ENCODE data around the gene CXXC5.

Gene CXXC5

DNA sequence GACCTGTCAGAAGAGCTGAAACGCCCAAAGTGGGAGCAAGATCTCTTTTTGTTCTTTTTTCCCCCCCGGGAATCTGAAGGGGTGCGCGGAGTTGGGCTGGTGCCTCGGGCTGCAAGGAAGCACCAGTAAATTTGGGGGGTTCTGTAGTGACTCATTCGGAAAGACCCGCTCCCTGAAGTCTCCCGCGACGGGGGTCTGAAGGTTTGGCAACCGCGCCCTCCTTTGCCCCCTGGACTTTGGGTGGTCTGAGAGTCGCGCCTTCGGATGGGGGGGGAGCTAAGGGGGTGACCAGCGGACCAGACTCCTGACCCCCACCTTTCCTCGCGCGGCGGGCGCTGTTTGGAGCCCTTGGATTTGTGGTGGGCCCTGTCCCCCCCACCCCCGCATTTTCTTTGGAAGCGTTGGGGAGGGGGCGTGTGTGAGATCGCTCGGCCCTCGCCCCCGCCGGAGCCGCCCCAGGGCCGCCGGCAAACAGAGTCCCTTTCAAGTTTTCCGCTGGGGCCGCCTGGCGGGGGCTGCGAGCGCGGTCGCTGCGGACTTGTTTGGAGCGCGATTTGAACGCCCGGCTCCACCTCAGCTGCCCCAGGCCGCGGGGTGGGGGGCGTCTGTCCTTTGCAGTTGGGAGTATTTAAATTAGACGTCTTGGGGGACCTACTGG, 2.0 kb downstream of the CXXC5 start:
- TF ChIP-seq CTCF (IDR thresholded peaks at IDR 0.05; ENCODE audit: control extremely low read depth, extremely low read depth, low read depth, missing control alignments): peak; percentile 37
- no peak for DNase-seq (ENCODE audit: extremely low spot score)
- CTCF ChIA-PET: interaction anchor here (1.0 to 15.5 kb wide), 9 partner anchors 9 to 74 kb away, joined by 3 to 229 read pairs (median 5); no protein-coding TSS in a partner anchor

GRCh38 chr5:139650689-139651042, 2.5 kb downstream of the CXXC5 start:
- TF ChIP-seq CTCF (IDR thresholded peaks at IDR 0.05; ENCODE audit: control extremely low read depth, extremely low read depth, low read depth, missing control alignments): no peak
- ChIA-PET POLR2A (interaction anchor here (0.6 to 3.7 kb wide), 2 partner anchors 13 to 49 kb away, joined by 4 to 31 read pairs; no protein-coding TSS in a partner anchor), CTCF (interaction anchor here (1.0 to 15.5 kb wide), 9 partner anchors 9 to 75 kb away, joined by 3 to 229 read pairs (median 5); no protein-coding TSS in a partner anchor)
- DNase-seq (ENCODE audit: extremely low spot score): no peak

More for the DNA sequence above, 2.0 kb downstream of the CXXC5 start:
- POLR2A ChIA-PET: interaction anchor here (3.7 kb wide), 1 partner anchor 13 kb away, joined by 31 read pairs; no protein-coding TSS in a partner anchor

DNA sequence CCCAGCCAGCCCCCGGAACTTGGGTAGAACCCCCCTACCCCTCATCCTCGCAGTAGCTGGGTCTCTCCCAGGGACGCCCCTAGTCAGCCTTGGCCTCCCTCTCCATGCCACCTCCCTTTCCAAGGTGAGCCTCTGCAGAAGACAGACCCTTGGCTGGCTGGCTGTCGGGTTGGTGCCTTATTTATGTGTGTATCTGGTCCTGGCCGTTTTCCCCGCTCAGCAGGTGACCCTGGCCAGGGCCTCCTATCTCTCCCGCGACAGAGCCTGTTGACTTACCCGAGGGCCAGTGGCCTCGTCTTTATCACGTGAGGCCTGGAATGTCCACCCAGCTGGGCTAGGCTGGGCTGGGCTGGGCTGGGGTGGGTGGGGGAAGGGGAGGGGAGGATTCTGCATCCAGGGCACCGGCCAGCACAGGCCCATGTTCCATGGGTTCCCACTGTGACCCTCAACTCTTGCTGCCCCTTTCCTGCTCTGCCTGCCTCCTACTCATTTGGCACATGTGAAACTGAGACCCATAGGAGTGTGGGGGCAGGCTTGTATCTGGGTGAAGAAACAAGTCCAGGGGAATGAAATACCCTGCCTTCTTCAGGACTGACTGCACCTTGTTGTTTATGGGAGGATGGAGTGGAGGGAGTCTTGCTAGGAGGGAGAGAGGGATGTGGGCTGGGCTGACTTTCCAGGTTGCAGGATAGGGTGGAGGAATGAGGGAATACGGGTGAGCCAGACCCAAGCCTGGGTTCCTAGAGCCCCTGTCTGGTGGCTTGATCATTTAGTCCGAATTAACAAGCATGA, 3.1 kb downstream of the CXXC5 start:
- DNase-seq (ENCODE audit: extremely low spot score): no peak
- POLR2A ChIA-PET: interaction anchor here (0.6 to 3.7 kb wide), 7 partner anchors 10 to 124 kb away, joined by 3 to 31 read pairs (median 6); no protein-coding TSS in a partner anchor
- CTCF ChIA-PET: interaction anchor here (1.0 to 15.5 kb wide), 11 partner anchors 8 to 114 kb away, joined by 3 to 229 read pairs (median 5); no protein-coding TSS in a partner anchor
- TF ChIP-seq CTCF (IDR thresholded peaks at IDR 0.05; ENCODE audit: control extremely low read depth, extremely low read depth, low read depth, missing control alignments): no peak

- POLR2A ChIA-PET: interaction anchor here (0.6 to 1.8 kb wide), 6 partner anchors 9 to 125 kb away, joined by 3 to 10 read pairs (median 6); no protein-coding TSS in a partner anchor
- peak; percentile 93 for DNase-seq (ENCODE audit: extremely low spot score)
- TF ChIP-seq CTCF (IDR thresholded peaks at IDR 0.05; ENCODE audit: control extremely low read depth, extremely low read depth, low read depth, missing control alignments): no peak
- CTCF ChIA-PET: interaction anchor here (1.2 to 15.5 kb wide), 5 partner anchors 9 to 113 kb away, joined by 3 to 229 read pairs (median 15); no protein-coding TSS in a partner anchor
These were observed 4.0 kb downstream of the CXXC5 start for GRCh38 chr5:139651853-139652787.

DNA sequence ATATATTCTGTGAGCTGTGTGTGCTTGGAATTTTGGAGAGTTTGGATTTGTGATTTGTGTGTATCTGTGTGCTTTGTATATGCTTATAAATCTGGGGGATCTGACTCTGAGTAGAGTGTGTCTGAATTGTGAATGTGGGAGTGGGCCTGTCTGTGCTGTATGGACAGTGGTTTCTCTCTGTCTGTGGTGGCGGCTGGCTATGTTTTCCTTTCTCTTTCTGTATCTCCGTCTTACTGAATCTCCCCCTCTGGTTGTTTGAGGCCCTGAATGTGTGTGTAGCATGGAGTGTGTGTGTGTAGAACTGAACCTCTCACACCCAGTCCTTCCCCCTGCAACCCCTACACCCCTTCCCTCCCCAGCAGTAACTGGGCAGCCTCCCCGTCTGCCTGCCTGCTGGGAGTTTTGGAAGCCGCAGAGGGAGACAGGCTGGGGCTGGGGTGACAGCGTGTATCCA, 4.7 kb downstream of the CXXC5 start:
- ChIA-PET CTCF (interaction anchor here (1.4 to 15.5 kb wide), 4 partner anchors 16 to 112 kb away, joined by 3 to 229 read pairs (median 68); no protein-coding TSS in a partner anchor), POLR2A (interaction anchor here (1.1 to 1.8 kb wide), 2 partner anchors 16 to 95 kb away, joined by 5 to 6 read pairs; no protein-coding TSS in a partner anchor)
- TF ChIP-seq CTCF (IDR thresholded peaks at IDR 0.05; ENCODE audit: control extremely low read depth, extremely low read depth, low read depth, missing control alignments): no peak
- peak; percentile 63 for DNase-seq (ENCODE audit: extremely low spot score)

All from GM10248 (cell line).